Bronchial epithelial cell (primary cell): ENCODE data around the gene KLHL18. TPM values are rescaled to one million over a fixed set of nuclear protein-coding genes. Genes with fewer than 3 reads are reported as not detected.

Source experiments
- DNase-seq: peaks from one replicate; pipeline ENCODE4 v3.0.0-alpha.2; 2010; ENCODE audit warnings: low read depth
- FAIRE-seq: peaks from 2 replicates; lab custom pipeline; 2011; peaks lifted over from hg19 to GRCh38; lab: Jason Lieb, UNC
- H3K27me3 ChIP-seq: 2 replicates; pipeline ENCODE4 v1.5.1; 2011; ENCODE audit warnings: low read length; ENCODE audit not compliant: control insufficient read depth, insufficient read depth
- H3K36me3 ChIP-seq: 2 replicates; pipeline ENCODE4 v1.5.1; 2011; ENCODE audit warnings: low read length; ENCODE audit not compliant: control insufficient read depth, insufficient read depth
- H3K4me3 ChIP-seq: 2 replicates; pipeline ENCODE4 v1.5.1; 2011; ENCODE audit warnings: mild to moderate bottlenecking, low read depth, low read length, control low read depth
- total RNA-seq: library from RNA; depleted of rRNA; stranded (reverse); fragments of >200 nt; gene quantifications from 2 replicates; pipeline ENCODE4 v1.2.1, GENCODE V29; 2014
- TF ChIP-seq, protein P1 (sequence below): IDR thresholded peaks from 2 replicates; pipeline ENCODE4 v1.5.1; 2011; ENCODE audit warnings: mild to moderate bottlenecking, moderate library complexity, low read length, control low read depth, inconsistent platforms; ENCODE audit not compliant: insufficient read depth, severe bottlenecking

The KLHL18 gene
- total RNA-seq, 1 donor from 2014 or later = 25.5 TPM

DNA sequence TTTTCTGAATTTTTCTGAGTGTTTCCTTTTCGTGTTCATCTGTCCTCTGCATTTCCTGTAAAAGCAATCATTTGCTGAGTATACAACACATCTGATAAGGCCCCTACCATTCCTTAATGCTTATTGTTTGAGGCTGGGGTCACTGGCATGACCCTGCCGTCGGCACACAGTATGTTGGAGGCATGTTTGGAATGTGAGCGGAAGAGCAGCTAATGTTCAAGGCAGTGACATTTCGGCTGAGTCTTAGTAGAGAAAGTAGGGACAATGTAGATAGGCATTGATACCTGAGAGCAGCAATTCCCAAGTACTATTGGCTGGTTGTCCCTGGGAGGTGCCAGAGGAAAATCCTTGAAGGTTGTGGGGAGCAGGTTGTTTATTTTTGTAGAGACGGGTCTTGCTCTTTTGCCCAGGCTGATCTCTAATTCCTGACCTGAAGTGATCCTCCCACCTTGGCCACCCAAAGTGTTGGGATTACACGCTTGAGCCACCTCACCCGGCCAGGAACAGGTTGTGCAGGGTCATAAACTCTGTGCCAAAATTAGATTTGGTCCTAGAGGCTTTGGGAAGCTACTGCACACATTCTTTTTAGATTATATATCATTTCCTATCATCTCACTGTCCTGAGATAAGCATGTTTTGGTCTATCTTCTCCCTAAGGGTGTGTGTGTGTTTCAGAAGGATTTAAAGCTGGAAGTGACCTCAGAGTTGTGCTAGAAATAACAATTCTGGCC is 111.6 kb downstream of the KLHL18 start:
- TF ChIP-seq, protein P1, sequence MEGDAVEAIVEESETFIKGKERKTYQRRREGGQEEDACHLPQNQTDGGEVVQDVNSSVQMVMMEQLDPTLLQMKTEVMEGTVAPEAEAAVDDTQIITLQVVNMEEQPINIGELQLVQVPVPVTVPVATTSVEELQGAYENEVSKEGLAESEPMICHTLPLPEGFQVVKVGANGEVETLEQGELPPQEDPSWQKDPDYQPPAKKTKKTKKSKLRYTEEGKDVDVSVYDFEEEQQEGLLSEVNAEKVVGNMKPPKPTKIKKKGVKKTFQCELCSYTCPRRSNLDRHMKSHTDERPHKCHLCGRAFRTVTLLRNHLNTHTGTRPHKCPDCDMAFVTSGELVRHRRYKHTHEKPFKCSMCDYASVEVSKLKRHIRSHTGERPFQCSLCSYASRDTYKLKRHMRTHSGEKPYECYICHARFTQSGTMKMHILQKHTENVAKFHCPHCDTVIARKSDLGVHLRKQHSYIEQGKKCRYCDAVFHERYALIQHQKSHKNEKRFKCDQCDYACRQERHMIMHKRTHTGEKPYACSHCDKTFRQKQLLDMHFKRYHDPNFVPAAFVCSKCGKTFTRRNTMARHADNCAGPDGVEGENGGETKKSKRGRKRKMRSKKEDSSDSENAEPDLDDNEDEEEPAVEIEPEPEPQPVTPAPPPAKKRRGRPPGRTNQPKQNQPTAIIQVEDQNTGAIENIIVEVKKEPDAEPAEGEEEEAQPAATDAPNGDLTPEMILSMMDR = no peak
- no peak for DNase-seq
- FAIRE-seq = no peak
- Histone ChIP-seq H3K27me3 (no peaks in the 10 kb centered on the region), H3K36me3 (peaks cover 7% of the 10 kb centered on the region), H3K4me3 (no peak overlapping the region)

DNA sequence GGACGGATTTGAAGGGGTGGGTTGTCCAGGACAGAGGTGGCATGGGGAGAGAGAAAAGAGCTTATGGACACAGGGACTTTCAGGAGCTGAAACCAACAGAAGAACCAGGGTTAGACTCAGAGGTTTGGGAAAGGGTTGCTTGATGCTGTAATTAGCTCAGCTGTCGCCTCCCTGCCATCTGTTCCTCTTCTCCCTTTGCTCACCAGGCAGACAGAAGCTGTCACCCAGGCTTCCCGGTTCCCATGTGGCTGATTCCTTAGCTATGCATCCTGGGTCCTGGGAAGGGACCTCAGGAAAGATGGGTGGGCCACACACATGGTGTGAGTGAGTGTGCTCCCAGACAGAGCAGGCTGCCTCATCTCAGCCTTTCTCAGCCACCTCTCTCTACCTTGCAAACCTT is 112.1 kb downstream of the KLHL18 start:
- DNase-seq (no peak), FAIRE-seq (no peak)
- H3K27me3 ChIP-seq = no peaks in the 10 kb centered on the region
- H3K36me3 ChIP-seq = peaks cover 7% of the 10 kb centered on the region
- TF ChIP-seq, protein P1 = no peak
- H3K4me3 ChIP-seq = no peak overlapping the region

Other genes with a start within 250 kb of the KLHL18 start
- gene SETD2, start 118.8 kb upstream of the KLHL18 start, total RNA-seq = 19.7 and 26.9 TPM in 2 replicates
- gene KIF9, start 145 bp upstream of the KLHL18 start, total RNA-seq = 1.2 and 2.1 TPM in 2 replicates
- 12.6 and 12.7 TPM in 2 replicates for gene PTPN23, start 98.1 kb downstream of the KLHL18 start, total RNA-seq
- gene SCAP, start 193.0 kb downstream of the KLHL18 start, total RNA-seq = 55.0 and 78.6 TPM in 2 replicates
- 23.0 and 27.4 TPM in 2 replicates for gene ELP6, start 230.8 kb downstream of the KLHL18 start, total RNA-seq